ENCODE results near the gene PNPLA2.

PNPLA2 gene

GRCh38 chr11:858762-859339 lies 40.1 kb downstream of the PNPLA2 start:
- DNase-seq (ENCODE audit: low read depth in 3 of 3): no peak

- no peak for DNase-seq (ENCODE audit: low read depth in 3 of 3)
Measured at GRCh38 chr11:859394-860131, 40.8 kb downstream of the PNPLA2 start.

GRCh38 chr11:860234-861104 lies 41.8 kb downstream of the PNPLA2 start:
- no peak for DNase-seq (ENCODE audit: low read depth in 3 of 3)

- DNase-seq (ENCODE audit: low read depth in 3 of 3): no peak
Measured at GRCh38 chr11:861105-861479, 42.4 kb downstream of the PNPLA2 start.

GRCh38 chr11:862081-862661 lies 43.5 kb downstream of the PNPLA2 start:
- no peak for DNase-seq (ENCODE audit: low read depth in 3 of 3)

- no peak for DNase-seq (ENCODE audit: low read depth in 3 of 3)
Measured at GRCh38 chr11:862696-863022, 43.9 kb downstream of the PNPLA2 start.

GRCh38 chr11:863023-863909 lies 44.6 kb downstream of the PNPLA2 start:
- no peak for DNase-seq (ENCODE audit: low read depth in 3 of 3)

- DNase-seq (ENCODE audit: low read depth in 3 of 3): no peak
Measured at GRCh38 chr11:863910-864827, 45.5 kb downstream of the PNPLA2 start.

- no peak for DNase-seq (ENCODE audit: low read depth in 3 of 3)
Measured at GRCh38 chr11:864898-865297, 46.2 kb downstream of the PNPLA2 start.

GRCh38 chr11:865462-866430 lies 47.0 kb downstream of the PNPLA2 start:
- DNase-seq (ENCODE audit: low read depth in 3 of 3): no peak

- DNase-seq (ENCODE audit: low read depth in 3 of 3): no peak
Measured at GRCh38 chr11:866481-866880, 47.8 kb downstream of the PNPLA2 start.

GRCh38 chr11:867856-868358 lies 49.2 kb downstream of the PNPLA2 start:
- no peak for DNase-seq (ENCODE audit: low read depth in 3 of 3)

GRCh38 chr11:868394-868793 lies 49.7 kb downstream of the PNPLA2 start:
- no peak for DNase-seq (ENCODE audit: low read depth in 3 of 3)

GRCh38 chr11:868802-869201 lies 50.1 kb downstream of the PNPLA2 start:
- DNase-seq (ENCODE audit: low read depth in 3 of 3): no peak

GRCh38 chr11:869399-870126 lies 50.8 kb downstream of the PNPLA2 start:
- no peak for DNase-seq (ENCODE audit: low read depth in 3 of 3)

GRCh38 chr11:870127-870413 lies 51.4 kb downstream of the PNPLA2 start:
- no peak for DNase-seq (ENCODE audit: low read depth in 3 of 3)

GRCh38 chr11:870418-870817 lies 51.7 kb downstream of the PNPLA2 start:
- DNase-seq (ENCODE audit: low read depth in 3 of 3): no peak

GRCh38 chr11:871472-871871 lies 52.8 kb downstream of the PNPLA2 start:
- DNase-seq (ENCODE audit: low read depth in 3 of 3): no peak

- no peak for DNase-seq (ENCODE audit: low read depth in 3 of 3)
Measured at GRCh38 chr11:872799-873198, 54.1 kb downstream of the PNPLA2 start.

Measured in stimulated activated CD4-positive, alpha-beta T cell treated with anti-CD3 and anti-CD28 coated beads, TNF-alpha, amount 100 ng/mL, for 48 hours (primary cell).